LoVo (cell line): ENCODE measurements around the gene MSANTD1.

Source experiments
- DNase-seq: peaks from one replicate; pipeline ENCODE4 v3.0.0-alpha.2; 2016; ENCODE audit warnings: low spot score

MSANTD1 gene

GRCh38 chr4:3263876-3264193 lies 14.9 kb downstream of the MSANTD1 start:
- no peak for DNase-seq

- DNase-seq: no peak
Measured at GRCh38 chr4:3266076-3266475, 17.1 kb downstream of the MSANTD1 start.

GRCh38 chr4:3267576-3268394 lies 18.8 kb downstream of the MSANTD1 start:
- no peak for DNase-seq

- DNase-seq: no peak
Measured at GRCh38 chr4:3268395-3269104, 19.6 kb downstream of the MSANTD1 start.

- DNase-seq: no peak
Measured at GRCh38 chr4:3269105-3269927, 20.4 kb downstream of the MSANTD1 start.

GRCh38 chr4:3269991-3270611 lies 21.1 kb downstream of the MSANTD1 start:
- no peak for DNase-seq

- DNase-seq: no peak
Measured at GRCh38 chr4:3271131-3271530, 22.2 kb downstream of the MSANTD1 start.

- DNase-seq: no peak
Measured at GRCh38 chr4:3276986-3277385, 28.0 kb downstream of the MSANTD1 start.

- DNase-seq: no peak
Measured at GRCh38 chr4:3280466-3280865, 31.5 kb downstream of the MSANTD1 start.

- no peak for DNase-seq
Measured at GRCh38 chr4:3283483-3283882, 34.5 kb downstream of the MSANTD1 start.

GRCh38 chr4:3283916-3284315 lies 35.0 kb downstream of the MSANTD1 start:
- no peak for DNase-seq

GRCh38 chr4:3284734-3285557 lies 36.0 kb downstream of the MSANTD1 start:
- no peak for DNase-seq

GRCh38 chr4:3285558-3286334 lies 36.8 kb downstream of the MSANTD1 start:
- no peak for DNase-seq

GRCh38 chr4:3286335-3287175 lies 37.6 kb downstream of the MSANTD1 start:
- DNase-seq: no peak

- no peak for DNase-seq
Measured at GRCh38 chr4:3287271-3287971, 38.5 kb downstream of the MSANTD1 start.

GRCh38 chr4:3287972-3288570 lies 39.1 kb downstream of the MSANTD1 start:
- no peak for DNase-seq

GRCh38 chr4:3288571-3289094 lies 39.7 kb downstream of the MSANTD1 start:
- no peak for DNase-seq

- DNase-seq: no peak
Measured at GRCh38 chr4:3290476-3290875, 41.5 kb downstream of the MSANTD1 start.
